Duodenal mucosa (tissue), 2 donors: Measurements from ENCODE around the gene FYN.
A peak's percentile ranks its signal among the peaks of the same experiment; 100 is the strongest.

Source experiments
- H3K27ac ChIP-seq: one replicate; pipeline ENCODE4 v1.7.0; 2013; ENCODE audit warnings: low read depth, low read length
- H3K27me3 ChIP-seq, 2 donors: one replicate each; pipeline ENCODE4 v1.7.0; 2013; ENCODE audit warnings: low read length in 2 of 2, control low read depth in 1 of 2; ENCODE audit not compliant: insufficient read depth in 2 of 2, control insufficient read depth in 1 of 2
- H3K36me3 ChIP-seq, 2 donors: one replicate each; pipeline ENCODE4 v1.7.0; 2013; ENCODE audit warnings: low read length in 2 of 2, control low read depth in 1 of 2; ENCODE audit not compliant: insufficient read depth in 2 of 2, control insufficient read depth in 1 of 2
- H3K4me1 ChIP-seq, 2 donors: one replicate each; pipeline ENCODE4 v1.7.0; 2013; ENCODE audit warnings: low read length in 2 of 2, control low read depth in 1 of 2; ENCODE audit not compliant: insufficient read depth in 2 of 2, control insufficient read depth in 1 of 2
- H3K4me3 ChIP-seq, 2 donors: one replicate each; pipeline ENCODE4 v1.7.0; 2013; ENCODE audit warnings: low read length in 2 of 2, low read depth in 1 of 2
- H3K9ac ChIP-seq, 2 donors: one replicate each; pipeline ENCODE4 v1.7.0; 2013; ENCODE audit warnings: low read length in 2 of 2, low read depth in 1 of 2
- H3K9me3 ChIP-seq, 2 donors: one replicate each; pipeline ENCODE4 v1.7.0; 2013; ENCODE audit warnings: low read length in 2 of 2, control low read depth in 1 of 2; ENCODE audit not compliant: control insufficient read depth in 1 of 2

FYN gene

GRCh38 chr6:111885373-111886027 is 12.2 kb upstream of the FYN start:
- no peaks in the 10 kb centered on the region for H3K27me3 ChIP-seq
- no peak overlapping the region for H3K9ac ChIP-seq
- no peak overlapping the region for H3K27ac ChIP-seq
- H3K4me3 ChIP-seq: no peak overlapping the region
- no peaks in the 10 kb centered on the region for H3K9me3 ChIP-seq
- H3K4me1 ChIP-seq: no peaks in the 10 kb centered on the region
- H3K36me3 ChIP-seq: no peaks in the 10 kb centered on the region

GRCh38 chr6:111884068-111884467 is 10.8 kb upstream of the FYN start:
- Histone ChIP-seq H3K4me3 (no peak overlapping the region), H3K9ac (no peak overlapping the region), H3K36me3 (no peaks in the 10 kb centered on the region), H3K27ac (no peak overlapping the region), H3K27me3 (no peaks in the 10 kb centered on the region), H3K9me3 (no peaks in the 10 kb centered on the region), H3K4me1 (no peaks in the 10 kb centered on the region)

GRCh38 chr6:111880181-111880888 is 7.1 kb upstream of the FYN start:
- H3K9me3 ChIP-seq: no peaks in the 10 kb centered on the region

GRCh38 chr6:111875741-111876140 is 2.5 kb upstream of the FYN start:
- H3K9ac ChIP-seq: no peak overlapping the region
- no peak overlapping the region for H3K27ac ChIP-seq
- H3K36me3 ChIP-seq: no peaks in the 10 kb centered on the region
- no peaks in the 10 kb centered on the region for H3K9me3 ChIP-seq
- no peak overlapping the region for H3K4me3 ChIP-seq
- peaks cover 17 to 22% of the 10 kb centered on the region in 2 donors for H3K27me3 ChIP-seq
- peaks cover 0 to 5% of the 10 kb centered on the region in 2 donors for H3K4me1 ChIP-seq

More at GRCh38 chr6:111880181-111880888, 7.1 kb upstream of the FYN start:
- Histone ChIP-seq H3K4me1 (no peaks in the 10 kb centered on the region), H3K27me3 (peaks cover 4% of the 10 kb centered on the region in 2 donors), H3K9ac (no peak overlapping the region), H3K4me3 (no peak overlapping the region), H3K36me3 (no peaks in the 10 kb centered on the region), H3K27ac (no peak overlapping the region)

GRCh38 chr6:111874025-111874415 is 768 bp upstream of the FYN start:
- peak overlapping the region; percentile 85 to 87 for H3K4me3 ChIP-seq
- H3K36me3 ChIP-seq: no peaks in the 10 kb centered on the region
- no peak overlapping the region for H3K27ac ChIP-seq
- peaks cover 20 to 22% of the 10 kb centered on the region in 2 donors for H3K27me3 ChIP-seq
- H3K9me3 ChIP-seq: no peaks in the 10 kb centered on the region
- peaks cover 0 to 5% of the 10 kb centered on the region in 2 donors for H3K4me1 ChIP-seq
- peak overlapping the region; percentile 37 to 52 for H3K9ac ChIP-seq

- Histone ChIP-seq H3K9ac (peak overlapping the region in 1 of 2 donors; percentile 50), H3K27ac (peak overlapping the region; percentile 27), H3K27me3 (peaks cover 20 to 22% of the 10 kb centered on the region in 2 donors), H3K4me1 (peaks cover 0 to 5% of the 10 kb centered on the region in 2 donors), H3K4me3 (peak overlapping the region; percentile 65 to 85), H3K9me3 (no peaks in the 10 kb centered on the region), H3K36me3 (no peaks in the 10 kb centered on the region)
These were observed 663 bp downstream of the FYN start for GRCh38 chr6:111872401-111873177.

GRCh38 chr6:111871725-111872400 is 1.4 kb downstream of the FYN start:
- peaks cover 0 to 5% of the 10 kb centered on the region in 2 donors for H3K4me1 ChIP-seq
- no peaks in the 10 kb centered on the region for H3K36me3 ChIP-seq
- peak overlapping the region; percentile 65 to 68 for H3K4me3 ChIP-seq
- no peaks in the 10 kb centered on the region for H3K9me3 ChIP-seq
- H3K27me3 ChIP-seq: peaks cover 20 to 22% of the 10 kb centered on the region in 2 donors
- H3K27ac ChIP-seq: peak overlapping the region; percentile 27
- H3K9ac ChIP-seq: peak overlapping the region; percentile 39 to 50

- Histone ChIP-seq H3K27me3 (peaks cover 20 to 22% of the 10 kb centered on the region in 2 donors), H3K9me3 (no peaks in the 10 kb centered on the region), H3K4me1 (peaks cover 0 to 5% of the 10 kb centered on the region in 2 donors), H3K4me3 (peak overlapping the region; percentile 16 to 65), H3K9ac (peak overlapping the region in 1 of 2 donors; percentile 50), H3K36me3 (no peaks in the 10 kb centered on the region), H3K27ac (no peak overlapping the region)
These were observed 2.0 kb downstream of the FYN start for GRCh38 chr6:111871207-111871606.

GRCh38 chr6:111870742-111871064 is 2.5 kb downstream of the FYN start:
- H3K4me1 ChIP-seq: peaks cover 0 to 9% of the 10 kb centered on the region in 2 donors
- peak overlapping the region in 1 of 2 donors; percentile 50 for H3K9ac ChIP-seq
- peaks cover 20 to 21% of the 10 kb centered on the region in 2 donors for H3K27me3 ChIP-seq
- H3K9me3 ChIP-seq: no peaks in the 10 kb centered on the region
- H3K27ac ChIP-seq: no peak overlapping the region
- peak overlapping the region in 1 of 2 donors; percentile 16 for H3K4me3 ChIP-seq
- H3K36me3 ChIP-seq: no peaks in the 10 kb centered on the region
